ENCODE measurements around the gene TKTL1. TPM values are rescaled to one million over a fixed set of nuclear protein-coding genes. Genes with fewer than 3 reads are reported as not detected.

TKTL1 gene
- total and polyA plus RNA-seq, 2 of the 8 experiments (the other 6 are each of a cell fraction or from before 2014, with no cell fraction given), result 0.05 TPM; not detected in 1

GRCh38 chrX:154349359-154349935 is 53.9 kb downstream of the TKTL1 start:
- H4K20me1 ChIP-seq (replicated peaks in 1 of 2; ENCODE audit: control insufficient read depth in 1 of 2, insufficient read depth in 2 of 2, low read length in 2 of 2), result peaks cover 0 to 22% of the 10 kb centered on the region in 2 experiments
- no peak overlapping the region for H3K23ac ChIP-seq (ENCODE audit: insufficient read length)
- H2AK5ac ChIP-seq (ENCODE audit: low read depth, low read length), result no peak overlapping the region
- H3K23me2 ChIP-seq (ENCODE audit: low read depth, low read length), result no peaks in the 10 kb centered on the region
- H3K4me2 ChIP-seq (ENCODE audit: insufficient read depth in 1 of 2, low read depth in 2 of 2, low read length in 2 of 2), result no peak overlapping the region
- no peak overlapping the region for H3K56ac ChIP-seq (replicated peaks; ENCODE audit: insufficient read length, low read depth, low read length)
- H4K8ac ChIP-seq (ENCODE audit: extremely low read depth, insufficient read depth, low read length), result no peak overlapping the region
- no peak overlapping the region for H2BK20ac ChIP-seq (ENCODE audit: low read length)
- H3K14ac ChIP-seq (ENCODE audit: insufficient read length), result no peak overlapping the region
- no peak overlapping the region for H2BK12ac ChIP-seq (ENCODE audit: low read depth, low read length)
- H2BK15ac ChIP-seq (ENCODE audit: low read length), result no peak overlapping the region
- H3K4me3 ChIP-seq (ENCODE audit: extremely low read depth in 1 of 4, insufficient read depth in 2 of 4, low read depth in 3 of 4, low read length in 4 of 4), result no peak overlapping the region
- ChIA-PET POLR2A (ENCODE audit: partially characterized antibody) (interaction anchor here (1.0 to 15.6 kb wide), 9 partner anchors 8 to 114 kb away, joined by 3 to 348 read pairs (median 16); partner anchors contain the start of genes EMD, FLNA and RPL10), CTCF (ENCODE audit: partially characterized antibody) (interaction anchor here (0.8 to 1.5 kb wide), 3 partner anchors 13 to 34 kb away, joined by 3 to 6 read pairs (median 4); no protein-coding TSS in a partner anchor)
- no peak overlapping the region for H4K5ac ChIP-seq (ENCODE audit: insufficient read length, low read depth, low read length)
- no peak for DNase-seq (ENCODE audit: low read depth in 1 of 2, low spot score in 2 of 2)
- H3K4me1 ChIP-seq (replicated peaks in 1 of 4; ENCODE audit: control insufficient read depth in 3 of 4, insufficient read depth in 4 of 4, low read length in 3 of 4), result no peaks in the 10 kb centered on the region
- H3K27ac ChIP-seq (ENCODE audit: low read depth, low read length), result no peak overlapping the region
- no peak overlapping the region for H2BK5ac ChIP-seq (ENCODE audit: low read depth, low read length)
- WGBS, 2 experiments (ENCODE audit: extremely low coverage in 1 of 2, insufficient coverage in 1 of 2, insufficient read length in 1 of 2, insufficient replicate concordance in 2 of 2, low coverage in 1 of 2, low lambda C conversion rate in 2 of 2, missing lambda C conversion rate in 1 of 2), result 95% methylated on average over 15 of the region's 19 CpGs; no CpG with 5 or more reads in 1 of the 2 experiments
- no peaks in the 10 kb centered on the region for H3K79me1 ChIP-seq (ENCODE audit: low read depth, low read length)
- FAIRE-seq, result no peak
- H3K36me3 ChIP-seq (ENCODE audit: control insufficient read depth in 2 of 4, insufficient read depth in 4 of 4, low read length in 3 of 4), result peaks cover 28 to 63% (median 54%) of the 10 kb centered on the region in 4 experiments
- no peaks in the 10 kb centered on the region for H3K9me3 ChIP-seq (ENCODE audit: insufficient read depth in 2 of 2, low read depth in 1 of 2, low read length in 1 of 2)
- no peak overlapping the region for H3K18ac ChIP-seq (ENCODE audit: extremely low read depth, low read length)
- no peak overlapping the region for H2AFZ ChIP-seq (ENCODE audit: low read length)
- no peak overlapping the region for H3K9ac ChIP-seq (replicated peaks in 1 of 4; ENCODE audit: extremely low read depth in 1 of 4, low read depth in 3 of 4, low read length in 3 of 4)
- no peak overlapping the region for H3K4ac ChIP-seq (replicated peaks; ENCODE audit: insufficient read length, low read depth, low read length)
- TF ChIP-seq GABPA (IDR thresholded peaks at IDR 0.05; ENCODE audit: borderline replicate concordance, insufficient read depth, low read length) (no peak), POLR2AphosphoS5 (IDR thresholded peaks at IDR 0.05; ENCODE audit: low read depth, low read length) (peak; percentile 15; the same call in 1 of the 2 replicates)
- H3K79me2 ChIP-seq (ENCODE audit: control insufficient read depth in 1 of 2, insufficient read depth in 2 of 2, low read length in 2 of 2), result no peaks in the 10 kb centered on the region
- H4K91ac ChIP-seq (replicated peaks; ENCODE audit: insufficient read length, low read length), result no peak overlapping the region
- no peak overlapping the region for H2BK120ac ChIP-seq (replicated peaks; ENCODE audit: low read depth, low read length)
- H3K27me3 ChIP-seq (replicated peaks in 1 of 4; ENCODE audit: control insufficient read depth in 3 of 4, extremely low read depth in 1 of 4, insufficient read depth in 3 of 4, low read length in 3 of 4), result no peaks in the 10 kb centered on the region
